ENCODE measurements around the gene ADM. TPM values are rescaled to one million over a fixed set of nuclear protein-coding genes. Genes with fewer than 3 reads are reported as not detected.

The ADM gene
- total RNA-seq, 1 donor from 2014 or later, result 21.9 TPM

DNA sequence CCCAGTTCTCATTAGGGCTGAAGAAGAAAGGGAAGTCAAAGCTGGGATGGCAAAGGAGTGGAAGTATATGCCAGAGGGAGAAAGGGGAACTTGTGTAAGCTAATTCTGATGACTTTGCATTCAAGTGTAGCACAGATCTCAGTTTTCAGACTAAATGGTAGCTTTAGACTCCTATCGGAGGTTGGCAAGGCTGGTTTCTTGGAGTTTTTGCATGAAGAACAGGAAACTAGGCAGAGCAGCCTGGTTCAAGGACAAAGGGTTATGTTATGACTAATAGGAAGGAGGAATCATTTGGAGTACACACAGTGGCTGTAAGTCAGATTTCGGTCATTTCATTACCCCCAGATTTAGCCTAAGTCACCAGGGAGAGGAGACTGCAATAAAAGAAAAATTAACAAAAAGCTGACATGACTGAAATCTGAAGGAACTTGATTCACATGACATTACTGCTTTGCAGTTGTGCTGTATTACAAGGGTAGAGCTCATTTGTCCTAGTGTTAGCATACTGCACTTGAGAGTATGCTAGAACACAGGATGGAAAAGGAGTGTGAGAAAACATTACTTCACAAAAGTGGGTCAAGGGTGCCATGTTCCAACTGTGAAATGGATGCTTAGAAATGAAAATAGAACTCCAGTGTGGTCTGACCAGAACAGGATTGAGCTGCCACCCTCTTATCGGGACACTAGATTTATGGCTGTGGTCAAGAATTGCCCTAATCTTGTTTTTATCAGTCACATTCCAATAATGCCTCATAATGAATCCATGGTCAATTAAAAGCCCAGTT lies 23.6 kb downstream of the ADM start:
- no peak for DNase-seq (ENCODE audit: low spot score)

- DNase-seq (ENCODE audit: low spot score), result no peak
Measured at GRCh38 chr11:10329356-10329755, 24.5 kb downstream of the ADM start.

DNA sequence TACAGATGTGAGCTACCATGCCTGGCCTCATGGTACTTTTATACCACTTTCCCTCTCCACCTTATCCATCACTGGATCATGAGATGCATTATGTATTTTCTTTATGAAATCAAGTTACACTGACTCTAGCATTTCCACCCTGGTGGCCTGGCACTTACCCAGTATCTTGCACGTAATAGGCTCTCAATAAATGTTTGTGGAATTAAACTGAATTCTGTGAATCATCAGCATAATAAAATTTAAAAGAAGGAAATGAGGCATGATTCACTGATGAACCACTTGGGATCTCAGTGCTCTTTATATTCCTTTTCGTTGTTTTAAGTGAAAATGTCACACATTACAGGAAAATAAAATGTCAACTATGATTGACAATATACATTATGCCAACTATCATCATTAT lies 25.1 kb downstream of the ADM start:
- no peak for DNase-seq (ENCODE audit: low spot score)

- no peak for DNase-seq (ENCODE audit: low spot score)
Measured at GRCh38 chr11:10331548-10332289, 26.8 kb downstream of the ADM start.

DNA sequence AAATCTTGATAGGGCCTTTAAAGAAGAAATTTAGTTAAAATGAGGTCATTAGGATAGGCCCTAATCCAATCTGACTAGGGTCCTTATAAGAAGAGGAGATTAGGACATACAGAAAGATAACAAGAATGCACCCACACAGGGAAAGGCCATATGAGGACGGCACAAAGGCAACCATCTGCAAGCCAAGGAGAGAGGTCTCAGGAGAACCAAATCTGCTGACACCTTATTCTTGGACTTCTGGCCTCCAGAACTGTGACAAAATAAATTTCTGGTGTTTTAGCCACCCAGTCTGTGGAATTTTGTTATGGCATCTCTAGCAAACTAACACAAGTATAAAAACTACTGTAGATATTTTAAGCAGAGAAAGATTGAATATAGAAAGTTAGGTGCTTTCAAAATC lies 28.6 kb downstream of the ADM start:
- no peak for DNase-seq (ENCODE audit: low spot score)

GRCh38 chr11:10338287-10338686 lies 33.4 kb downstream of the ADM start:
- DNase-seq (ENCODE audit: low spot score), result no peak

- DNase-seq (ENCODE audit: low spot score), result no peak
Measured at GRCh38 chr11:10348650-10349280, 43.9 kb downstream of the ADM start.

DNA sequence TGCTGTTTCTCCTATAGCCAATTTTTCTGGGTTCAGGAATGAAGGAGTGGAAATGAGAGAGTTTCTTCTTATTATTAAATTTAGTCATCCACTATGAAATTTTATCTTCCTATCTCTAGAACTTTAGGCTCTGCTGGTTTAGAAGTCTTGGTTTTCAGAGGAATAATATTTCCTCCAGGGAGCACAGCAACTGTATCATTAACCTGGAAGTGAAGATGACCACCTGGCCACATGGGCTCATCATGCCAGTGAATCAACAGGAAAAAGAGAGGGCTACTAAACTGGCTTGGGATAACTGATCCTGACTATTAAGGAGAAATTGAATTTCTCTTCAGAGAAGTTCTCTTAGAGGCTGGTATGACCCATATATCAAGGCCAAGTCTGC lies 44.4 kb downstream of the ADM start:
- no peak for DNase-seq (ENCODE audit: low spot score)

DNA sequence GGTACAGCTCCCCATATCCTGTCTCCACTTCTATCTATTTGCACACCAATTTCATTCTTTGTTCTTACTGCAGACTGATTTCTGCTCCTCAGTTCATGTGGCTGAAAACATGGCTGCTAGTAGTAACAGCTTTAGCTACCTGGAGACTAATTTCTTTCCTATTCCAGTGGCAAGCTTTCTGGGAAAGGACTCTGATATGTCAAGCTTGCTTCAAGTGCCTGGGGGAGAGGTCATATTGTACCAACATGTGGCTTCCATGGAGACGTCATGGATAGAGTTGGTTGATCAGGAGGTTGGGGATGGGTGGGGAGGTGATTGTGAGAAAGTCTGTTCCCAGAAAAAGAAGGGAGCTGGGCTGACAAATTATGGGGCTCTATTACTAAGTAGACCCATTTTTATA lies 44.9 kb downstream of the ADM start:
- DNase-seq (ENCODE audit: low spot score), result no peak

DNA sequence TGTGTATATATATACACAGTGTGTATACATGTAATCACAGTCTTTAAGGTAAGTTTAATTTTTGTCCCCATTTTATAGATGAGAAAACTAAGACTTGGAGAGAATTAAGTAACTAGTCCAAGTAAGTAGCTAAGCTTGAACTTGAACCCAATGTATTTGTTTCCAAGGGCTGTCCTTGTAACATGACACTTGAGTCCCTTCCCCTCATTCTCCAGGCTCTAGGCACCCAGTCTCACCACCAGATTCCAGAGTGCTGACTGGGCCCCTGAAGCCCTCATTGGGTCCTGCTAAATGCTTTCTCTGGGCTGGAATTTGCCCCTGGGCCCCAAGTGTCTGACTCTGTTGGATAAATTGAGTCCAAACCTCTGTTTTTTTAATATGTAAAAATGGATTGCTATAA lies 45.5 kb downstream of the ADM start:
- DNase-seq (ENCODE audit: low spot score), result no peak

DNA sequence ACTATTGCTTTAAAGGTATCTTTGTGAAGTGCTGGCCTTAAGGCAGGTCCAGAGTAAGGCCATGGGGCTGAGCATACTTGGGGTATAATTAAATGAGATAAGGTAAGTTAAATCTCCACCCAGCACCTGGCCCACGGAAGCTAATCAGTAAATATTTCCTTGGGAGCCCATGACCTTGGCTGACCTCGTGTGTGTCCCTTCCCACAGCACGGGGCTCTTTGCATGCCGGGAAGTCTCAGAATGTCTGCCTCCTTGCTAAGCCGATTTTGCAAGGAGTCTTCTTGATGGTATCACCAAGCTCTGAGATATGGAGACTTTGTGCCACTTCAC lies 46.5 kb downstream of the ADM start:
- DNase-seq (ENCODE audit: low spot score), result no peak

GRCh38 chr11:10351765-10352641 lies 47.1 kb downstream of the ADM start:
- peak; percentile 77 for DNase-seq (ENCODE audit: low spot score)

DNA sequence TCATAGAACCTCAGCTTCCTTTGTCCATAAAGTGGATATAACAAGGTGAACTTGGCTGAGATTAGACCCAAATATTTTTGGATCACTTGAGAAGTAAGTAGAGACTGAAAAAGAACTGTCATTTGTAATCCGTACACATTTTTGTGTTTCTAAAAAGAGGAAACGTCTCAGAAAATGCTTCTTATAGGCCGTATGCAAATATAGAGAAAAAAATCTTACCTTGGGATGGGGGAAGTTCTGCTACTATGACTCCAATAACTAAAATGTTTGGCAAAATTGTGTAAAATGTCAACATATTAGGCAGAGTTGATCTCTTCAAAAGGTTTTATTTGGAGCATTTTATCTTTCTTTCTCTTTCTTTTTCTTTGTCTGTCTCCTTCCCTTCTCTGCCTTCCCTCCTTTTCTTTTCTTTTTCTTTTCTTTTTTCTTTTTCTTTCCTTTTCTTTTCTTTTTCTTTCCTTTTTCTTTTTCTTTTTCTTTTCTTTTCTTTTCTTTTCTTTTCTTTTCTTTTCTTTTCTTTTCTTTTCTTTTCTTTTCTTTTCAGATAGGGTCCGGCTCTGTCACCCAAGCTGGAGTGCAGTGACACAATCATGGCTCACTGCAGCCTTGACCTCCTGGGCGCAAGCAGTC lies 48.2 kb downstream of the ADM start:
- DNase-seq (ENCODE audit: low spot score), result no peak

GRCh38 chr11:10354389-10354788 lies 49.5 kb downstream of the ADM start:
- DNase-seq (ENCODE audit: low spot score), result no peak

- no peak for DNase-seq (ENCODE audit: low spot score)
Measured at GRCh38 chr11:10355257-10355661, 50.4 kb downstream of the ADM start.

DNA sequence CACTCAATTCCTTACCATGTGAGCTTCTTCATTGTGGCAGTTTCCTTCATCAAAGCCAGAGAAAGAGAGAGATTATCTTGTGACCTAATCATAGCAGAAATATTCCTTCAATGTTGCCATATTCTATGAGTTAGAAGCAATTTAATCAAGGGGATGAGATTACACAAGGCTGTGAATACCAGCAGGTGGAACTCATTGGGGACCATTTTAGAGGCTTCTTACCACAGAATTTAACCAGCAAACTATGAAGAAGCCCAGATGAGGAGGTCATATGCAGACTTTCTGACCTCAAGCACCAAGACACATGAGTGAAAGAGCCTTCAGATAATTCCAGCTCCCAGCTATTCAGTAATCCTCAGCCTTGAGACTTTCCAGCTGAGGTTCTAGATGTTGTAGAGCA lies 51.3 kb downstream of the ADM start:
- no peak for DNase-seq (ENCODE audit: low spot score)

Other genes starting within 250 kb of the ADM start
- gene SBF2, start 10.9 kb upstream of the ADM start, total RNA-seq, result 90.7 TPM
- gene AMPD3, start 150.2 kb downstream of the ADM start, total RNA-seq, result 24.7 TPM
- gene RNF141, start 236.1 kb downstream of the ADM start, total RNA-seq, result 44.6 TPM